Cerebellar cortex (tissue), 1 donor: ENCODE data around the gene ALPI.

ENCODE experiments used
- DNase-seq: peaks from one replicate; pipeline ENCODE4 v3.0.0-alpha.2; 2015; ENCODE audit warnings: low spot score

Gene ALPI

GRCh38 chr2:232485757-232486557 lies 30.0 kb downstream of the ALPI start:
- no peak for DNase-seq

- no peak for DNase-seq
These were observed 30.8 kb downstream of the ALPI start for GRCh38 chr2:232486558-232487384.

GRCh38 chr2:232487385-232488096 lies 31.6 kb downstream of the ALPI start, which contains the start of gene ECEL1:
TSS of gene ECEL1 (minus strand) at chr2:232487834. CDS start at chr2:232486653, 1,181 bp downstream.
- DNase-seq, result no peak

GRCh38 chr2:232488097-232488711 lies 32.3 kb downstream of the ALPI start:
- no peak for DNase-seq

GRCh38 chr2:232488721-232489300 lies 32.9 kb downstream of the ALPI start:
- no peak for DNase-seq

- DNase-seq, result no peak
These were observed 33.7 kb downstream of the ALPI start for GRCh38 chr2:232489516-232490220.

- no peak for DNase-seq
These were observed 34.5 kb downstream of the ALPI start for GRCh38 chr2:232490221-232491138.

GRCh38 chr2:232491139-232491780 lies 35.3 kb downstream of the ALPI start:
- no peak for DNase-seq

- no peak for DNase-seq
These were observed 36.4 kb downstream of the ALPI start for GRCh38 chr2:232492236-232492848.

GRCh38 chr2:232492963-232493700 lies 37.2 kb downstream of the ALPI start:
- no peak for DNase-seq

- DNase-seq, result no peak
These were observed 37.9 kb downstream of the ALPI start for GRCh38 chr2:232493701-232494474.

- no peak for DNase-seq
These were observed 38.6 kb downstream of the ALPI start for GRCh38 chr2:232494542-232494941.

GRCh38 chr2:232495292-232495691 lies 39.3 kb downstream of the ALPI start:
- DNase-seq, result no peak

- DNase-seq, result no peak
These were observed 40.7 kb downstream of the ALPI start for GRCh38 chr2:232496501-232497270.

GRCh38 chr2:232497348-232497747 lies 41.4 kb downstream of the ALPI start:
- DNase-seq, result no peak

- no peak for DNase-seq
These were observed 42.5 kb downstream of the ALPI start for GRCh38 chr2:232498452-232498851.
